GM21367 (cell line): ENCODE results near the gene DAGLB.
"Not testable (repeated sequence)": the region's sequence is repeated elsewhere in the genome, so short reads cannot be mapped to it uniquely, and the experiment has no call there.

Experiments used
- ATAC-seq: cut with Tn5 transposase; IDR thresholded peaks from one replicate; pipeline ENCODE4 v1.9.1; 2021; ENCODE audit not compliant: unreplicated experiment

Gene DAGLB

DNA sequence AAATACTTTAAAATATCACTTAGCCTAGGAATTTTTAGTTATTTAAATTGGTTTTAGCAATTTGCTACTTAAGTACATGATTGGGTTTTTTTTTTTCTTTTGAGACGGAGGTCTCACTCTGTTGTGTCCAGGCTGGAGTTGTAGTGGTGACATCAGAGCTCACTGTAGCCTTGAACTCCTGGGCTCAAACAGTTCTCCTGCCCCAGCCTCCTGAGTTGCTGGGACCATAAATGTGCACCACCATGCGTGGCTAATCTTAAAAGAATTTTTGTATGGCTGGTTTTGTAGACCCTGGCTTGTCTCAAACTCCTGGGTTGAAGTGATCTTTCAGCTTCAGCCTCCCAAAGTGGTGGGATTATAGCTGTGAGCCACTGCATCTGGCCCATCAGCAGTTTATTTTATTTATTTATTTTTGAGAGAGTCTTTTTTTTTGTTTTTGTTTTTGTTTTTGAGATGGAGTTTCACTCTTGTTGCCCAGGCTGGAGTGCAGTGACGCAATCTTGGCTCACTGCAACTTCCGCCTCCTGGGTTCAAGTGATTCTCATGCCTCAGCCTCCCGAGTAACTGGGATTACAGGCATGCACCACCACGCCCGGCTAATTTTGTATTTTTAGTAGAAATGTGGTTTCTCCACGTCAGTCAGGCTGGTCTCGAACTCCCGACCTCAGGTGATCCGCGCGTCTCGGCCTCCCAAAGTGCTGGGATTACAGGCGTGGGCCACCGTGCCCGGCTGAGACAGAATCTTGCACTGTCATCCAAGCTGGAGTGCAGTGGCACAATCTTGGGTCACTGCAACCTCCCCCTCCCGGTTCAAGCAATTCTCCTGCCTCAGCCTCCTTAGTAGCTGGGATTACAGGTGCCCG is 47.3 kb downstream of the DAGLB start:
- not testable (repeated sequence) for ATAC-seq

DNA sequence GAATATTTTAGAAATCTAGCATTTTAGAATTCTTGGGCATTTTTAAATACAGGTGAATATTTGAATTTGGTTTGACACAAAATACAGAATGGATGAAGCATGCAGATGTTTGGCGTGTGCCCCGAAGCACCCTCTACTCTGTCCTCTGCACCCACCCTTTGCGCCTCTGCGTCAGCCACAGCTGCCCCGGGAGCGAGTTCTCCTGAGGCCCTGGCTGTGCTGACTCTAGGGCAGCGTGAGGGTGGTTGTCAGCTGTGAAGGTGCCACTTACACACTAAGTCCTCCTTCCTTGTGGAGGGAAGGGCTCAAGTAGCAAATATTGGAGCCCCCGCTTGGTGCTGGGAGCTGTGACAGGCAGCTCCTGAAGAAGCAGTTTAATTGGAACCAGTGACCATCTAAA is 48.4 kb downstream of the DAGLB start:
- ATAC-seq, result no peak

DNA sequence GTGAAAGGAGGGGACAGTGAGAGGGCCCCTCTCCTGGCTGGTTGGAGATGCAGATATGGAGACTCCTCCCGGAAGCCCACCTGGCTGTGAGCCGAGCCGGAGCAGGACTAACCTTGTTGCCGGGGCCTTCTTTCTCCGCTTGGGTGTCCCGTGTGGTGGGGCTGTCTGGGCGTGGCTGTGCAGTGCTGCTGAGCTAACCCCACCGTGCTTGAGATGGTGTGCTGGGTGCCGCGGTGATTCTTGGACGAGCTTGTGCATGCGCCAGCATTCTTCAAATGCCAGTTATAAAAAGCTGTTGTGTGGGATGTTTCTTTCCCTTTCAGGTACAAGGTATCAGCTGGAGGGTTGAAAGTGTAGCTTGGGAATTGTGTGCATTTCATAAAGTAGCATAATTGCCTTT is 48.8 kb downstream of the DAGLB start:
- no peak for ATAC-seq

DNA sequence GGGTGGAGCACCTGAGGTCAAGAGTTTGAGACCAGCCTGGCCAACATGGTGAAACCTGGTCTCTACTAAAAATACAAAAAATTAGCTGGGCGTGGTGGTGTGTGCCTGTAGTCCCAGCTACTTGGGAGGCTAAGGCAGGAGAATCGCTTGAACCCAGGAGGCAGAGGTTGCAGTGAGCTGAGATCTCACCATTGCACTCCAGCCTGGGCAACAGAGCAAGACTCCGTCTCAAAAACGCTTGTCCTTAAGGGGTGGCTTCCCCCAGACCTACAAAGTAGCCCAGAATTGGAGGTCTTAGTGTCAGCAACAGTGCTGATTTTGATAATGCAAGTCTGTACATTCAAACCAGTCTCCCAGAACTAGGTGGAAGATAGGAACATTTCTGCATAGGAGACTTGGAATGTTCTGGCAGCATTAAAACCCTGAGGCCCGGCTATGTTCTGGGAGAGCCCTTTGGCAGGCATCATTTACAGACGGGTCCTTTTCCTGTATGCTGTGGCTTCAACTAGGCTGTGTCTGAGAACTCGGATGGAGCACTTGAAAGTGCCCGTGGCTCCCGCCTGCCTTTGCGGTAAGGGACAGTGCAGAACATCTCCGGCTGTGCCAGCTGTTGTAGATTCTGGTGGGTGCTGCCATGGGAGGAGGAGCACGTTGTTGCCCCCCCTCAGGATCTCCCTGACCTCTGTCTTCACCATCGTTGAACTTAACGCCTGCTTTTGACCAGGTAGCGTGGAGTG is 49.8 kb downstream of the DAGLB start:
- ATAC-seq, result not testable (repeated sequence)

DNA sequence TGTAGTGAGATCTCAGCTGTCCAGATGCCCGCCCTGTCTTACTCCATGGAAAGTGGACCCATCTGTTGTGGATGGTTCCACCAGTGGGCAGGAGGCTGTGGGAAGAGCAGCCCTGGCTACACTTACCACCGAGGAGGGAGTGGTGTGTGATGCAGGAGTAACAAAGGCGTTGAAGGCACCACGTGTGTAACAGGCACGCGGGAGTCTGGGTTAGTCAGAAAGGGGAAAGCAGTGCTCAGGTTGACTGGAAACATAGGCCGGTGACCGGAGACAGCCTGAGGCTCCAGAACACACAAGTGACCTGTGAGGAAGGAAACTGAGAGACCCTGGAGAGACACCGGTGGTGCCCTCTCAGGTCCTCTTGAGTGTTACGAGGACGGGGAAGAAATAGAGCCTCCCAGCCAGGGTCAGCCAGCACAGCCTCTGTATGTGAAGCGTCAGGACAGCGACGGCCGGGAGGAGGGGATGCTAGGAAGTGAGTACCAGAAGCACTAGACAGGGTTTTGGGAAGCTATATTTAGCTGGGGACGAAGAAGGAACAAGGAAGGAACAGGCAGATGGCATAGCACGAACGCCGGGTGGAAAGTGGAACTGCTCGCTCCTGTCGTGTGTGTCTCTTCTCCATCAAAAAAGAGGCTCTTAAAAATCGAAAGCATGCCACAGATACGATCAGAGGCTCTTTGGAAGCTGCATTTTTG is 51.7 kb downstream of the DAGLB start:
- no peak for ATAC-seq

DNA sequence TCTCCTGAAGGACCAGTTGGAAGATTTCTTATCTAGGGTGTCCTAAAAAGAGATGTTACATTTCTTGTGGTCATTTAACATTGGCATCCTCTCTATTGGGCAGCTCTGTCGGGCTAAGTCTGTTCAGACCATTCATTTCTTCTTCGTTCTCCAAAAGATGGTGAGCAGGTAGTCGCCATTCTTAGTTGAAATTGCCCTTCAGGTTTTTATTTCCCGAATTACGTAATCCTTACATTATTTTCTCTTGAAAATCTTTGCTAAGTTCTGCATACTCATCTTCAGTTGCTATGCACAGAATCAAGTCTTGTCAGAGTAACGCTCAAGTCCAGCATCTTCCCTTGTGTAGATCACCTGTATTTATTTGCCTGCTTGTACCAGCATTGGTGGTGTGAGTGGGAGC is 53.6 kb downstream of the DAGLB start:
- ATAC-seq, result no peak

DNA sequence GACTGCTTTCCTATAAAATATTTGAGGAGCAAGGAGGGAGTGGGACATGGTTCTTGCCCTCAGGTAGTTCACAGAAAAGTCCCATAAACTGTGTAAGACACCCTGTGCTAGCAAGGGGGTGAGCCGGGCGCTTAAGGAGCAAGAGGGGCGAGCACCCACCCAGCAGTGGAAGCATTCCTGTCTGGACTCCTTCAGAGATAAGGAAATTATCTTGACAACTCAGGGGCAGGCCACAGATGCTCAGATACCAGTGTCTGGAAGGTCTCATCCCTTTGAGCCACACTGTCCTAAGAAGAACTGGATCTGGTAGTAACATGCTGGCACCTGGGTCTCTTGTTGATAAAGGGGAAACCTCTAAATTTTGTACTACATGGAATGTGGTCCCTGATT is 54.1 kb downstream of the DAGLB start:
- ATAC-seq, result no peak

DNA sequence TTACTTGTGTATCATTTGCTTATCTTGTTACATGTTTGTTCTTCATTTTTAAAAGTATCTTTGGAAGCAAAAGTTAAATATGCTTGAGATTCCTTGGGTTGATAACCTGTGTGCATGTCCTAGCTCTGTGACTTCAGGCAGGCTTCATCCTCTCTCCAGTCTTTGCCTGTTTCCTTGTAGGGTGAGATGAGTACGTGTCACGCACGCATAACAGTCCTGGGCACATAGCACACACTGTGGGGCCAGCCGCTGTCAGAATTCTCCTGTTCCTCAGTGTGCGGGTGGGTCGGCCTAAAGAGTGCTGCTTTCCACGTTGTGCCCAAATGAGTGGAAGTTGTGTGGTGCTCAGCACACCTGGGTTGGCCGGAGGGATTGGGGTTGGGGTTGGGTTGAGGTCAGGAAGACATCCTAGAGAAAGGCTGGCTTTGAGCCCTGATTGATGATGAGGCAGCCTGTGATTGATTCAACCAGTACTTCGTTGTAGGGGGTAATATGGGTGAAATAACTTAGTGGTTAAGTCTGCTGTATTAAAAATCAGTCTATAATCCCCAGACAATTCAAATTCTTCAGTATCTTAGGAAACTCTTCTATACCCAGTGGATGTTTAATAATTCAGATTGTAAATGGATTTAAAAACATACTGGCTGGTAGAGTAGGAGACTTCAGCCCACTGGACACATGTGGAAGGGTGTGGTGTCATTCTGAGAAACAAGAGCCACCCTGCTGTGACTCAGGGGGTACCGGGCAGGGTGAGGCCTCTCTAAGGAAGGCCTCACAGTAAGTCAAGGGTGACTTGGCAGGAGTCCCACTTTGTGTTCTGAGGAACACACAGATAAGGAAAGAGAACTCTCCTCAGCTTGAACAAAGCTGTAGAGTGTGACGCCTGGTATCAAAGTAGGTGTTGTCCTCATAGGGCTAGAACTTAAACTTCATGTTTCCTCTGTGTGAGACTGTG is 54.8 kb downstream of the DAGLB start:
- ATAC-seq, result no peak

DNA sequence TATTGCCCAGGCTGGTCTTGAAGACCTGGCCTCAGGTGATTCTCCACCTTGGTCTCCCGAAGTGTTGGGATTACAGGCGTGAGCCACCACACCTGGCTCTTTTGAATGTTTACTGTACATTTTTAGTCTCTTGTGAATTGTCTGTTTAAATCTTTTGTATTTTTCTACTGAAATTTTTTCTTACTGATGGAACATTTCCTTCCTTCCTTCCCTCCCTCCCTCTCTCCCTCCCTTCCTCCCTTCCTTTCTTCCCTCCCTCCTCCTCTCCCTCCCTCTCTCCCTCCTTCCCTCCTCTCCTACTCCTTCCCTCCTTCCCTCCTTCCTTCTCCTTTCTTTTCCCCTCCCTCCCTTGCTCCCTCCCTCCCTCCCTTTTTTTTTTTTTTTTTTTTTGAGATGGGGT is 58.0 kb downstream of the DAGLB start:
- no peak for ATAC-seq

DNA sequence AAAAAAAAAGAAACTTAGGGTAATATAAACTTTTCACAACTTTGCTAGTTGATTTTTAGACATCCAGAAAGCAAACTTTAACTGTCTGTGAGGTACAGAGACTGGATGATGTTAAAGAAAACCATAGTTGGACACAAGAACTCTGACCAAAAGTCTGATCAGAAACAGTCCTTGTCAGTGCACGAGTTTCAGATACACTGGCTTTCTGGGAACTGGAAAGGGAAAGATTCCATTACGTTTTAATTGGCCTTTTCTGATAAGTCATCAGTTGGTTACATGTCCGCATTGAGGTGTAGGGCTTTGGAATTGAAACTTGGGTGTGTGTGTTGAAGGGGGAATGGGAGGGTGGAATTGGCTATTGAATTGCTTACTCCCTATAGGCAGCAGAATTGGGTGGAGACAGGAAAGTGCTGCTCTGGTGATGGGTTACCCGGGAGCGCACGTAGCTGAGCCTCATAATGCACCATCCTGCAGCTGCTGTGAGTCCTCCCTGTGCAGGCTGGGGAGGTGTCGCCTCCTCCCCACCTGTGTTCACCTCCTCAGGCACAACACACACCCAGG is 59.9 kb downstream of the DAGLB start:
- no peak for ATAC-seq

DNA sequence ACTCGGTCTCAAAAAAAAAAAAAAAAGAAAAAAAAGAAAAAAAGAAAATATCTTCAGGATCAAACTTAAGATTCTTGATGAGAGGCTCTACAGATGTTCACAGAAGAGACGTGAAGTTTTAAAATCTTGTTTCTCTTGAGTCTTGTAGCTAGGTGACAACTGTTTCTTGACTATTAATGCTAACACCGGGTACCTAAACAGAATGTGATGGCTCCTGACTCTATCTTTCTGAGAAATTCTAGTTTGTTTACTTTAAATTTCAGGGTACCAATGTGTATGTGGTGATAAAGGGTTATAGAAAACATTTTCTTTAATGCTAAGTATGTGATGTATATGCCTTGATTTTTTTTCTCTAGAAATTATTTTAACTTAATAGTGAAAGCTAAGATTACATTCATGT is 61.0 kb downstream of the DAGLB start:
- no peak for ATAC-seq

DNA sequence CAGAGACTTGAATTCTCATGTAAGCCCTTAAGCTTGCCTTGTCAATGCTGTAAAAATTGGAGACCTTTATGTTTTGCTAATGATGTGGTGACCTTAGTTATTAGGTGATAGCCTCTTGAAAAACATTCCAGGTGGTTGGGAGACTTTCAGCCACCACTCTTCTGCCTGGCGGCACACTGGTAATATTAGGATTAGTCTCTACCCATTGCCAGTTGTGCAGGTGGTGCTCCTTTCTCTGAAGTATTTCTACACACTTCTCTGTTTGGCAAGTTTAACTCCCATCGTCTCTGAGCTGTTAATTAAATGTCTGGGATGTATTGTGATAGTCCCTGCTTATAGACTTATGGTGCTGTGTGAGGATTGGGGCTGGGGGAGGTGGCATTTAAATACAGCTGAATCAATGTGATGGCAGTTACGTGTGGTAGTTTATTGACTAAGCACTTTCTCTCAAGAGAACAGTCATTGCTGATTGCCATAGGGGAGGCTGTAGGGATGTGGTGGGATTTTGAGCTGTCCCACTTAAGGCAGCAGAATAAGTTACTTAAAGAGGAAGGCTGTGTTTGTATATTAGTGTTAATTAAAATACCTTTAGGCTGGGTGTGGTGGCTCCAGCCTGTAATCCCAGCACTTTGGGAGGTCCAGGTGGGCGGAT is 61.7 kb downstream of the DAGLB start:
- no peak for ATAC-seq

DNA sequence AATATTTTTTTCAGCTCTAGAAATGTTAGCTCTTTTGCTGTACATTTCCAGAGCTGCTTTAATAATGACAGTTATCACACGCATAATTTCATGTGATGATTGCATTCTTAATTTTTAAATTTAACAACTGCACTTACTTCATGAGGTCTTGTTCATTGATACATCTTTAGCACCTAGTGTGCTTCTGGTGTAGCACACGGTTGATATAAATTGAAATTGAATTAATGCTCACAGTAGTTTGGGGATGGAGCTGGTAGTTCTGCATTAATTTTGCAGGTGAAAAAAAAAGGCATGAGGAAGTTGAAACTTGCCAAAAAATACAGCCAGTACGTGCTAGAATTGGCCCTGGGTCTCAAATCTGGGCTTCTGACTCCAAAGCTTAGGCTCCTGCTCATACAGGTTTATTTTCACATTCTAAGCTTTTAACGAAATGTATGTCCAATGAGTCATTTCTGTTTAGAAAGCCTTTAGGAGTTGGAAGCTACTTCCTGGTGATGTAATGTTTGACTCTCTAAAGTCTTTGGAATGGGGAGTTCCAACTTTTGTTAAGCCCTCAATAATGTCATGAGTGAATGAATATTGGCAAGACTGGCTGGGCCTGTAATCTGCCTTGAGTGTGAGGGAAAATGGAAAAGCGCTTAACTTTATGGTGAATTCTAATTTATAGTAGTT is 62.5 kb downstream of the DAGLB start:
- ATAC-seq, result no peak

DNA sequence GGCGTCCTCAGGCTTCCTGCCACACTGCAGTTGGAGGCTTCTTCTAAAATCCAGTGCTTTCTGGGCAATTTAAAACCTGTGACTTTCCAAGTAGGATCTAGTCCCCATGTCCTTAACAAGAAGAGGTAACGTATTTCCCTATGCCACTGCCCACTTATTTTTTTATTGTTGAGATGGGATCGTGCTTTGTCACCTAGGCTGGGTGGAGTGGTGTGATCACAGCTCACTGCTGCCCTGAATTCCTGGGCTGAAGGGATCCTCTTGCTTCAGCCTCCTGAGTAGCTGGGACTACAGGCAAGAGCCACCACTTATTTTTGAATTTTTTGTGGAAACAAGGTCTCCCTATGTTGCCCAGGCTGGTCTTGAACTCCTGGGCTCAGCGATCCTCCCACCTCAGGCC is 63.4 kb downstream of the DAGLB start:
- ATAC-seq, result no peak

DNA sequence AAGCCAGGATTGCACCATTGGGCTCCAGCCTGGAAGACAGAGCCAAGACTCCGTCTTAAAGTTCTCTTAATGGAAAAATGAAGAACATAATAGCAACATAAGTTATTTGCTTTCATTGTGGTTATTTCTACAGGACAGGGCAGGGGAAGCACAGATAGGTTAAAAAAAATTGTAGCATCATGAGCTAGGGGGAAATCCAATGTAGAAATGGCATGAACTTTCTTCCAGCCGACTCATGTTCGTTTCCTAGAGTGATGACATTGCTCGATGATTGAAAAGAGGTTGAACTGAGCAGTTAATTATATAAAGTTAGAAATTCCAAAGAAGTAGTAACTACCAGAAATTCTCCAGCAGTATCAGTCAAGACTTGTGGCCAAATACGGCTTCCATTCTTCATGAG is 64.9 kb downstream of the DAGLB start:
- ATAC-seq, result no peak

DNA sequence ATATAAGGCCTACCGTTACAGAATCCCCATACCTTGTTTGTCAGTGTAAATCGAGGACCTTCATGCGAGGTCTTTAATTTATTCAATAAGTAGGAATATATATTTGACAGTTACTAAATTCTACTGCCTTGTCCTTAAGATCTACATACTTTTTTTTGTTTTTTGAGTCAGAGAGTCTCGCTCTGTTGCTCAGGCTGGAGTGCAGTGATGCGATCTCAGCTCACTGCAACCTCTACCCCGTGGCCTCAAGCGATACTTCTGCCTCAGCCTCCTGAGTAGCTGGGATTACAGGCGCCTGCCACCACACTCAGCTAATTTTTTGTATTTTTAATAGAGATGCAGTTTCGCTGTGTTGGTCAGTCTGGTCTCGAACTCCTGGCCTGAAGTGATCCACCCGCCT is 65.9 kb downstream of the DAGLB start:
- not testable (repeated sequence) for ATAC-seq

DNA sequence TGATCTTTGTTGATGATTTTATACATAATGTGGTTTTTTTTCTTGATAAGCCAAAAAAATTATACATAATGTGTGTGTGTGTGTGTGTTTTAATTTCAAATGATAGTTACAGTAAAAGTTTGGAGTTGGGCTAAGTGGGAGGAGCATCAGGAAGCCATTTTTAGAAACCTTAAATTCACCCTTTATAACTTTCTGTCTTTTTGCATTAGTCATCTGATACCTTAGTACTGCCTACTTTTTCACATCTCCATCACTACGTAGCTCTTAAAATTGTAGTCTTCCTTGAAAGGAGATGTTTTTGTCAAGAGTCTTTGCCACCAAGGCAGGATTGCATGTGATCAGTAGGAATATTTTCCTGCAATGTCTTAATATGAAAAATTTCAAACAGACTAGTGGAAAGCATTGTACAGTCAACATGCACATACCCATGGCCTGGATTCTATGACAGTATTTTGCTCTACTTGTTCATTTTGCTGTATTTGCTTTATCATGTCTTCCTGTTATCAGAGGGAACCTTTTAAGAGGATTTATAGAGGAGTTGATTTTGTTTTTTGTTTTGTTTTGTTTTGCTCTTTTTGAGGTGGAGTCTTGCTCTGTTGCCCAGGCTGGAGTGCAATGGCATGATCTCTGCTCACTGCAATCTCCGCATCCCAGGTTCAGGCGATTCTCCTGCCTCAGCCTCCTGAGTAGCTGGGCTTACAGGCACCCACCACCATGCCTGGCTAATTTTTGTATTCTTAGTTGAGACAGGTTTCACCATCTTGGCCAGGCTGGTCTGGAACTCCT is 67.3 kb downstream of the DAGLB start:
- no peak for ATAC-seq

DNA sequence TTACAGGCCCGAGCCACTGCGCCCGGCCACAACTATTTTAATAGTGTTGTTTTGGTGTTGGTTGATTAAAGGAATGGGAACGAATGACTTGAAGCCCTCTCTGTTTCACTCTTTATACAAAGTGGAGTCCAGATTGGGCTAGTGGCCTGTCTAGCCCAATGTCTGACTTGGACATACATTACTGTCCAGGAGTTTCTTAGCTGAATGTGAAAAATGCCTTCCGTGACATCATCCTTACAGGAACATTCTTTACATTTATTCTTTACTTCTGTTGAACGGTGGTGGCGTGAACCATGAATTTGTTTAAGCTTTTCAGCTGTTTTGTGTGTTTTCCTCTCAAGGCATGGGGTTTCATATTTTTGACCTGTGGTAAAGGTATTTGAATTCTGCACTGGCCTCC is 67.9 kb downstream of the DAGLB start:
- ATAC-seq, result no peak

DNA sequence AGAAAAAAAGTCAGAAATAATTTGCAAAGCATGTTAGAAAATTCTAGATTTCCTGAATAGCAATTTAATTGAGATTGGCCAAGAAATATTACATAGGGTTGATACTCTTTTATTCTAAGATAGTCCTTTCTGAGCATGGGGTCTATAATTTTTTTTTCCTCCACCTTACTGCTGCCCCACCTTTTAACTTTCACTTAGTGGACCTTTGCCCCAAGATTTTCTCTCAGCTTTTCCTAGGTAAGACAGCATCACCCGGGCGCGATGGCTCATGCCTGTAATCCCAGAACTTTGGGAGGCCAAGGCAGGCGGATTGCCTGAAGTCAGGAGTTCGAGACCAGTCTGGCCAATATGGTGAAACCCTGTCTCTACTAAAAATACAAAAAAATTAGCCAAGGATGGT is 69.2 kb downstream of the DAGLB start:
- not testable (repeated sequence) for ATAC-seq
